K562 (cell line): ENCODE results near the gene RDH5. TPM values are rescaled to one million over a fixed set of nuclear protein-coding genes. Genes with fewer than 3 reads are reported as not detected.

ENCODE experiments used
- ATAC-seq: fragments of 200-7000 bp; cut with Tn5 transposase; 3 replicates; pipeline ENCODE4 v1.9.1; 2020; ENCODE audit warnings: moderate library complexity
- BruUV-seq: library from RNA; stranded (reverse); fragments of 400-500 nt; replicated peaks from 2 replicates; lab custom pipeline; 2021; lab: Mats Ljungman, UMichigan
- CTCF ChIA-PET: fragments of 300-600 bp; formaldehyde crosslinking; extraction: SDS; loops from one replicate; lab custom pipeline; 2021; ENCODE audit warnings: low intra/inter-chr PET ratio; lab: Yijun Ruan, JAX
- POLR2A ChIA-PET: fragments of 300-600, 350-650 bp; sonication (Branson Sonifier 250); formaldehyde crosslinking; extraction: SDS; loops from one replicate; lab custom pipeline; 2021; ENCODE audit warnings: antibody characterized with exemption, inconsistent platforms; lab: Yijun Ruan, JAX
- DNase-seq, 4 experiments: peaks; one replicate each; pipeline versions ENCODE4 v3.0.0 to v3.0.0-alpha.2; 2011 to 2018; ENCODE audit warnings: low spot score in 3 of 4, mixed read lengths in 3 of 4; ENCODE audit errors: extremely low read depth in 1 of 4
- FAIRE-seq: peaks from 2 replicates; lab custom pipeline; 2011; peaks lifted over from hg19 to GRCh38; lab: Jason Lieb, UNC
- H2AFZ ChIP-seq: 2 replicates; pipeline ENCODE4 v1.6.0; 2011; ENCODE audit warnings: low read depth, low read length, control low read depth, inconsistent platforms
- H3K27ac ChIP-seq: fragments of 200-600 bp; 3 replicates; pipeline ENCODE4 v1.8.0; 2011; ENCODE audit warnings: low read depth, mild to moderate bottlenecking, control low read depth, inconsistent platforms, low read length, moderate library complexity, mixed read lengths; ENCODE audit errors: extremely low read depth
- H3K27me3 ChIP-seq, 2 experiments: fragments of 300-600 bp in 1 of 2; 2 replicates in 1 of 2; 3 replicates in 1 of 2; pipeline versions ENCODE4 v1.6.0 to v1.8.0; 2011; ENCODE audit warnings: inconsistent platforms in 2 of 2, low read length in 2 of 2, mild to moderate bottlenecking in 1 of 2, mixed read lengths in 1 of 2, moderate library complexity in 1 of 2; ENCODE audit not compliant: control insufficient read depth in 2 of 2, insufficient read depth in 2 of 2
- H3K36me3 ChIP-seq: fragments of 300-600 bp; 3 replicates; pipeline ENCODE4 v1.8.0; 2011; ENCODE audit warnings: mild to moderate bottlenecking, low read length, inconsistent platforms; ENCODE audit not compliant: control insufficient read depth, insufficient read depth
- H3K4me1 ChIP-seq, 2 experiments: fragments of 200-600 bp in 1 of 2; replicated peaks in 1 of 2; 2 replicates in 1 of 2; 3 replicates in 1 of 2; pipeline versions ENCODE4 v1.5.1 to v1.8.0; 2011; ENCODE audit warnings: inconsistent platforms in 2 of 2, low read length in 2 of 2, mild to moderate bottlenecking in 1 of 2, mixed read lengths in 1 of 2, moderate library complexity in 1 of 2; ENCODE audit not compliant: control insufficient read depth in 2 of 2, insufficient read depth in 2 of 2
- H3K4me2 ChIP-seq: 2 replicates; pipeline ENCODE4 v1.6.1; 2011; ENCODE audit warnings: low read length, control low read depth, inconsistent platforms, mixed read lengths; ENCODE audit not compliant: insufficient read depth
- H3K4me3 ChIP-seq: fragments of 200-600 bp; sonication (generic), shearing (Covaris generic); 2 replicates; pipeline ENCODE4 v1.5.1; 2016; ENCODE audit warnings: control low read depth, inconsistent platforms
- H3K79me2 ChIP-seq: fragments of 200-600 bp; 3 replicates; pipeline ENCODE4 v1.8.0; 2011; ENCODE audit warnings: low read length, inconsistent platforms; ENCODE audit not compliant: control insufficient read depth, insufficient read depth
- H3K9ac ChIP-seq, 2 experiments: 2 replicates each; pipeline versions ENCODE4 v1.6.0 to v1.6.1; 2011; ENCODE audit warnings: low read depth in 2 of 2, low read length in 2 of 2, control low read depth in 1 of 2, inconsistent platforms in 1 of 2, mild to moderate bottlenecking in 1 of 2, mixed read lengths in 1 of 2; ENCODE audit not compliant: insufficient read depth in 1 of 2
- H3K9me1 ChIP-seq: one replicate; pipeline ENCODE4 v1.6.0; 2011; ENCODE audit warnings: inconsistent platforms, mild to moderate bottlenecking, low read length, moderate library complexity; ENCODE audit not compliant: control insufficient read depth, insufficient read depth
- H3K9me3 ChIP-seq: replicated peaks from 2 replicates; pipeline ENCODE4 v1.5.1; 2011; ENCODE audit warnings: low read depth, low read length, inconsistent platforms; ENCODE audit not compliant: control insufficient read depth, insufficient read depth
- H4K20me1 ChIP-seq: replicated peaks from 2 replicates; pipeline ENCODE4 v1.6.1; 2011; ENCODE audit warnings: low read length, inconsistent platforms, mixed read lengths; ENCODE audit not compliant: control insufficient read depth, insufficient read depth
- BACH1 ChIP-seq: fragments of 200-800 bp; sonication (Bioruptor generic); IDR thresholded peaks from 2 replicates; pipeline ENCODE4 v1.6.1; 2016; ENCODE audit warnings: missing genetic modification characterization, missing compliant biosample characterization
- SP2 ChIP-seq: IDR thresholded peaks from 2 replicates; pipeline ENCODE4 v1.6.1; 2011; ENCODE audit warnings: mild to moderate bottlenecking, low read depth, low read length, moderate library complexity; ENCODE audit not compliant: poor library complexity, severe bottlenecking; ENCODE audit errors: extremely low read depth
- WGBS: fragments of 100-300 bp; shearing (Covaris generic); methylation state at CpG from one replicate; pipeline ENCODE4 v1.1.6; 2016; ENCODE audit warnings: low coverage, mixed read lengths; ENCODE audit not compliant: insufficient coverage; ENCODE audit errors: missing lambda C conversion rate; 5-methylcytosine and 5-hydroxymethylcytosine counted together
- in situ Hi-C: fragments of 300-500 bp; cut with MboI; formaldehyde crosslinking; loops from 4 replicates; pipeline ENCODE4 v1.15.0; 2018; ENCODE audit warnings: inconsistent platforms, mixed read lengths
- intact Hi-C: fragments of 100-400 bp; cut with micrococcal nuclease; formaldehyde crosslinking; loops from 2 replicates; pipeline ENCODE4 v1.14.2; 2022
- polyA plus RNA-seq, 8 experiments: library from polyadenylated mRNA; depleted of rRNA in 4 of 8; stranded (reverse) in 5 of 8; unstranded in 3 of 8; fragments of >200 nt; fragmentation: Nextera tagmentation in 2 of 8; fragmentation: Illumina TruSeq in 1 of 8; extraction: Ambion mirVana in 2 of 8; extraction: Trizol in 1 of 8; gene quantifications; 2 replicates each; pipeline versions ENCODE4 v1.2.1 to v1.2.3, GENCODE V29; 2011 to 2014; ENCODE audit warnings: inconsistent platforms in 1 of 8, missing spikeins in 1 of 8
- total RNA-seq, 7 experiments: library from RNA; depleted of rRNA in 6 of 7; stranded (reverse); fragments of >200 nt in 6 of 7; fragmentation: Illumina TruSeq in 2 of 7; extraction: Trizol in 2 of 7; gene quantifications; 2 replicates each; pipeline versions ENCODE4 v1.2.1 to v1.2.3, GENCODE V29; 2011 to 2021; ENCODE audit warnings: low replicate concordance in 1 of 7

The RDH5 gene
- total and polyA plus RNA-seq, 9 of the 15 experiments (the other 6 are each of a cell fraction or from before 2014, with no cell fraction given), result 0.28 to 2.0 (median 1.1) TPM; not detected in 1

DNA sequence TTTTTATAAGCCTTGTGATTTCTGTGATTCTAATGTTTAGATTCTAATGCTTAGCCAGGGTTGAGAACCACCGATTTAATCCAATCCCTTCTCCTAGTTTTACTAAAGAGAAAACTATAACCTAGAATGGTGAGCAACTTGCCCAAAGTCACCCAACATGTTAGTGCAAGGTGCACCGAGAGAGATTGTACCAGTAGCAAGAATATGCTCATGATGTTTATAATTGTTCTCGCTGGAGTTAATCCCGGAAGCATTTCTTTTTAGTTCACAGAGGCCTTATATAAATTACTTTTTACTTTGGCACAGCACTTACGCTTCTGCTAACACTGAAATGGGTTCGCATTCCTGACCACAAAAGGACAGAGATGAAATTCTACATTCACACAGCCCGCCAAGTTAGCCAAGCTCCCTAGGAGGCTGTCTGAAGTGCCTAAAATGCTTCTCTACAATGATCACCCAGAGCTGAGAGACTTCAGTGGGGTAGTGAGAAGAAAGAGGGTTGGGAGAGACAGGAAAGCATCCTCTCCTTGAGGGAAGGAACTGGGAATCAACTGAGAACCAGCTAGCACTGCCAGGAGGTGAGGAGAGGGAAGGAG is 4.9 kb upstream of the RDH5 start:
- Histone ChIP-seq H3K9ac (peak overlapping the region; percentile 71 to 82; a peak in 3 of 4 replicates), H4K20me1 (no peaks in the 10 kb centered on the region; the same call in 1 of the 2 replicates), H2AFZ (peak overlapping the region; percentile 98), H3K4me2 (peak overlapping the region; percentile 90), H3K27ac (peak overlapping the region; percentile 88), H3K4me3 (peak overlapping the region; percentile 84), H3K9me1 (no peaks in the 10 kb centered on the region), H3K27me3 (no peaks in the 10 kb centered on the region), H3K9me3 (no peaks in the 10 kb centered on the region), H3K36me3 (no peaks in the 10 kb centered on the region; the same call in 2 of the 3 replicates), H3K79me2 (peaks cover 6% of the 10 kb centered on the region; the same call in 2 of the 3 replicates), H3K4me1 (peaks cover 17 to 26% of the 10 kb centered on the region in 2 experiments; a peak in 4 of 5 replicates)
- no peak for FAIRE-seq
- WGBS, result 59% methylated on average over 7 of the region's 7 CpGs
- TF ChIP-seq BACH1 (tag), result peak; percentile 14; the same call in 1 of the 2 replicates
- TF ChIP-seq SP2, result no peak
- no peak for ATAC-seq
- in situ Hi-C loops (no loop called here), intact Hi-C loops (no loop called here)
- TSS peak; percentile 96 for BruUV-seq
- CTCF ChIA-PET, result no interaction called here
- POLR2A ChIA-PET, result interaction anchor here (0.9 to 2.8 kb wide), 4 partner anchors 10 to 14 kb away, joined by 3 to 12 read pairs (median 7); partner anchors contain the start of gene CD63
- no peak for DNase-seq
